ENCODE results near the gene MMS22L. TPM values are rescaled to one million over a fixed set of nuclear protein-coding genes. Genes with fewer than 3 reads are reported as not detected.

The MMS22L gene
- total and polyA plus RNA-seq, 3 donors from 2014 or later = 17.1 to 23.7 (median 21.6) TPM

GRCh38 chr6:97110149-97110548 lies 172.9 kb downstream of the MMS22L start:
- no peaks in the 10 kb centered on the region for H3K9me3 ChIP-seq
- no peak overlapping the region for H3K4me3 ChIP-seq
- H3K27ac ChIP-seq = no peak overlapping the region
- no peaks in the 10 kb centered on the region for H3K4me1 ChIP-seq
- TF ChIP-seq POLR2A (IDR thresholded peaks at IDR 0.05) (no peak), CTCF (IDR thresholded peaks at IDR 0.05) (no peak)
- DNase-seq = no peak
- intact Hi-C loops (cut with DNase I; ENCODE audit: low total_unique reads) = no loop called here
- H3K27me3 ChIP-seq = no peaks in the 10 kb centered on the region
- 45 to 57% methylated on average over 5 of the region's 5 CpGs for WGBS, 2 donors
- H3K36me3 ChIP-seq (ENCODE audit: low read depth, missing control alignments) = no peaks in the 10 kb centered on the region

- TF ChIP-seq POLR2A (IDR thresholded peaks at IDR 0.05) = no peak
- no peak for TF ChIP-seq CTCF (IDR thresholded peaks at IDR 0.05)
- Histone ChIP-seq H3K27ac (no peak overlapping the region), H3K36me3 (ENCODE audit: low read depth, missing control alignments) (no peaks in the 10 kb centered on the region), H3K27me3 (no peaks in the 10 kb centered on the region), H3K4me3 (no peak overlapping the region), H3K9me3 (no peaks in the 10 kb centered on the region), H3K4me1 (no peaks in the 10 kb centered on the region)
- WGBS, 2 donors = 48 to 58% methylated on average over 4 of the region's 4 CpGs
- intact Hi-C loops (cut with DNase I; ENCODE audit: low total_unique reads) = no loop called here
- no peak for DNase-seq
Observed at GRCh38 chr6:97109444-97109843, 173.6 kb downstream of the MMS22L start.

GRCh38 chr6:97102145-97102790 lies 180.7 kb downstream of the MMS22L start:
- WGBS, 2 donors = 92 to 100% methylated on average over 1 of the region's 1 CpG
- intact Hi-C loops (cut with DNase I; ENCODE audit: low total_unique reads) = no loop called here
- H3K27me3 ChIP-seq = no peaks in the 10 kb centered on the region
- no peak overlapping the region for H3K4me3 ChIP-seq
- H3K27ac ChIP-seq = no peak overlapping the region
- no peaks in the 10 kb centered on the region for H3K36me3 ChIP-seq (ENCODE audit: low read depth, missing control alignments)
- H3K4me1 ChIP-seq = no peaks in the 10 kb centered on the region
- DNase-seq = no peak
- no peaks in the 10 kb centered on the region for H3K9me3 ChIP-seq
- TF ChIP-seq POLR2A (IDR thresholded peaks at IDR 0.05) (no peak), CTCF (IDR thresholded peaks at IDR 0.05) (no peak)

GRCh38 chr6:97100696-97101095 lies 182.3 kb downstream of the MMS22L start:
- TF ChIP-seq POLR2A (IDR thresholded peaks at IDR 0.05) (no peak), CTCF (IDR thresholded peaks at IDR 0.05) (no peak)
- 91% methylated on average over 3 of the region's 3 CpGs for WGBS, 2 donors

More at GRCh38 chr6:97100696-97101095, 182.3 kb downstream of the MMS22L start:
- H3K27ac ChIP-seq = no peak overlapping the region
- H3K36me3 ChIP-seq (ENCODE audit: low read depth, missing control alignments) = no peaks in the 10 kb centered on the region
- no peak for DNase-seq
- H3K4me1 ChIP-seq = no peaks in the 10 kb centered on the region
- no peak overlapping the region for H3K4me3 ChIP-seq
- H3K9me3 ChIP-seq = no peaks in the 10 kb centered on the region
- no peaks in the 10 kb centered on the region for H3K27me3 ChIP-seq
- intact Hi-C loops (cut with DNase I; ENCODE audit: low total_unique reads) = no loop called here
